HG03521 (cell line): ENCODE results near the gene SUPT3H.
A peak's percentile ranks its signal among the peaks of the same experiment; 100 is the strongest.

Source experiments
- ATAC-seq: cut with Tn5 transposase; IDR thresholded peaks from one replicate; pipeline ENCODE4 v1.9.1; 2021; ENCODE audit warnings: mild to moderate bottlenecking, moderate library complexity; ENCODE audit not compliant: unreplicated experiment

Gene SUPT3H

GRCh38 chr6:45024610-45025009, 353.1 kb downstream of the SUPT3H start:
- no peak for ATAC-seq

- ATAC-seq: no peak
These were observed 356.1 kb downstream of the SUPT3H start for GRCh38 chr6:45021676-45022075.

GRCh38 chr6:45012687-45013086, 365.0 kb downstream of the SUPT3H start:
- no peak for ATAC-seq

- ATAC-seq: no peak
These were observed 368.2 kb downstream of the SUPT3H start for GRCh38 chr6:45009576-45009975.

- ATAC-seq: no peak
These were observed 370.8 kb downstream of the SUPT3H start for GRCh38 chr6:45006893-45007292.

GRCh38 chr6:45003961-45004360, 373.8 kb downstream of the SUPT3H start:
- ATAC-seq: no peak

- no peak for ATAC-seq
These were observed 374.3 kb downstream of the SUPT3H start for GRCh38 chr6:45003387-45003786.

- no peak for ATAC-seq
These were observed 375.2 kb downstream of the SUPT3H start for GRCh38 chr6:45002390-45003105.

GRCh38 chr6:45001663-45002062, 376.1 kb downstream of the SUPT3H start:
- peak; percentile 98 for ATAC-seq

- ATAC-seq: no peak
These were observed 376.9 kb downstream of the SUPT3H start for GRCh38 chr6:45000833-45001232.

- no peak for ATAC-seq
These were observed 378.7 kb downstream of the SUPT3H start for GRCh38 chr6:44999066-44999465.

GRCh38 chr6:44995486-44996132, 382.1 kb downstream of the SUPT3H start:
- ATAC-seq: no peak

- no peak for ATAC-seq
These were observed 388.3 kb downstream of the SUPT3H start for GRCh38 chr6:44989391-44989790.

- ATAC-seq: no peak
These were observed 392.7 kb downstream of the SUPT3H start for GRCh38 chr6:44985006-44985405.

GRCh38 chr6:44983467-44984365, 394.0 kb downstream of the SUPT3H start:
- no peak for ATAC-seq

- no peak for ATAC-seq
These were observed 396.9 kb downstream of the SUPT3H start for GRCh38 chr6:44980841-44981240.

- ATAC-seq: no peak
These were observed 400.8 kb downstream of the SUPT3H start for GRCh38 chr6:44976677-44977641.

GRCh38 chr6:44974511-44974910, 403.2 kb downstream of the SUPT3H start:
- ATAC-seq: no peak

GRCh38 chr6:44972709-44973108, 405.0 kb downstream of the SUPT3H start:
- no peak for ATAC-seq

GRCh38 chr6:44969446-44970185, 408.1 kb downstream of the SUPT3H start:
- ATAC-seq: no peak
